Central memory CD4-positive, alpha-beta T cell (primary cell): Measurements from ENCODE around the gene FHL1.
"Not testable (repeated sequence)": the region's sequence is repeated elsewhere in the genome, so short reads cannot be mapped to it uniquely, and the experiment has no call there.

Experiments used
- DNase-seq: peaks from one replicate; pipeline ENCODE4 v3.0.0; 2022
- total RNA-seq, 3 experiments: gene quantifications; one replicate each; lab custom pipeline; 2026; lab: John Stamatoyannopoulos, UW

The FHL1 gene
- total RNA-seq, result 10.5 to 28.9 (median 18.9) reads per million in 3 experiments

DNA sequence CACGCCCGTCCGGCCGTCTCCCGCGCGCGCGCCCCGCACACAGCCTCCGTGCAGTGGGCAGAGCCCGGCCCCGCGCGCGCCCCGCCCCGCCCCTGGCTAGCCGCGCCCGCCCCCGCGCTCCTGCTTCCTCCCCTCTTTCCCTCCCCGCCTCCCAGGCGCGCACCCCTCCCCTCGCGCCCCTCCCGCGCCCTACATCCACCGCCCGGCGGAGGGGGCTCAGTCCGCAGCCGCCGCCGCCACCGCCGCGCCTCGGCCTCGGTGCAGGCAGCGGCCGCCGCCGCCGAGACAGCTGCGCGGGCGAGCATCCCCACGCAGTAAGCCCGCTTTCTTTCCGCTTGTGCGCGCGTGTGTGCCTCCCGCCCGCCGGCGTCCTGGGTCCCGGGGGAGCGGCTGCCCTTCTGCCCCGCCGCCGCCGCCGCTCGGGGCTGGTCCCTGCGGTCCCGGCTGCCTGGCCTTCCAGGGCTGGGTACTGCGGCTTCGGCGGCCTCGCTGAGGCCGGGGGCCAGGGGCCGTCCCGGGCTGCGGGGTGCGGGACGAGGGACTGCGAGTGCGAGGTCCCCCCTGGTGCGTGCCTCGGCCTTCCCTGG lies at the start of gene FHL1:
Gene FHL1, plus strand, starts transcription at position 219 of the 587 bp plus-strand sequence.
- DNase-seq, result peak; percentile 48

DNA sequence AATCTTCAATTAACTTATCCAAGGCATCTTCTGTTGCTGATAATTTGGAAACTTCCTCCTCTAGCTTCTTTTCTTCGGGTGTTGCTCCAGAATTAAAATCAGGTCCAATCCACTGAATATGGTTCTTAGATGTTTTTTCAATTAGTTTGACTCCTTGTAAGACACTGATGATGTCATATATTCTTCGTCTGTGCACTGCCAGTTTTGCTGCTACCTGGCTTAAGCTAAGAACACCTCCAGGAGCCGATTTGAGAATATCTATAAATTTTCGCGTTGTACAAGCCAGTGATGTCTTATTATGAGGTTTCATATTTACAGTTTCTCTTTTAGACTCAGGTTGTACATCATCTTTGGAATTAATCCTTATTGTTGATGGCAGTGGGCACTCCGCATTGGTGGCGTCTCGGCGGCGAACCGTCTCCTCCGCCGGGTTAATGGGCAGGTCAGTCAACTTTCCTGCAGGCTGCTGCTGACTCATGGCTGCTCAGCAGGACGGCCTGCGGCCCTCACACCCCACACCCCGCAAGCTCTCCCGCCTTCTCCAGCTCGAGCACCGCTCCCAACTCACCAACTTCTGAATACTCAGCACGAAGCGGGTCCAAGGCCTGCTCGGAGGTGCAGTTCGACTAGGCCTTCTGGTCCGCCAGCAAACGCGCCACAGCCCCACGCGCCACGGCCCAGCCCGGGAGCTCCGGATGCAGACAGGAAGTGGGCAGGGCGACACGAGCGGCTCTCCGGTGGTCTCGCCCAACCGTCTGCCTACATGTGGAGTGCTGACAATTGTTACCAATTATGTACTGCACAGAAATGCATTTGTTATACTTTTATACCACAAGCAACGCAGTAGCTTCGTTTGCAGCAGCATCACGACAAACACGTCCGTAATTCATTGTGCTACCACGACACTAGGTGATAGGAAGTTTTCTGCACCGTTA lies 49.2 kb upstream of the FHL1 start:
- no peak for DNase-seq

DNA sequence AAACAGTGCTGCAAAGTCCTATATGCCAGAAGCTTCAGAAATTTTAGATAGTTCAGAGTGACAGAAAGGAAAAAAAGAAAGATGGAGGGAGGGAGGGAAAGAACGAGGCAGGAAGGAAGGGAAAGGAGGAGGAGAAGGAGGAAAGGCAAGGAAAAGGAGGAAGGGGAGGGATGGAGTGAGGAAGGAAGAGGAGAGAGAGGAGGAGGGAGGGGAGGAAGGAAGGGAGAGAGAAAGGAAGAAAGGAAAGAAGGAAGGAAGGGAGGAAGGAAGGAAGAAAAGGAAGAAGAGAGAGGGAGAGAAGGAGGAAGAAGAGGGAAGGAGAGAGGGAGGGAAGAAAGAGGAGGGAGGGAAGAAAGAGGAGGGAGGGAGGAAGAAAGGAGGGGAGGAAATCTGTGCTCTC lies 42.4 kb upstream of the FHL1 start:
- no peak for DNase-seq

DNA sequence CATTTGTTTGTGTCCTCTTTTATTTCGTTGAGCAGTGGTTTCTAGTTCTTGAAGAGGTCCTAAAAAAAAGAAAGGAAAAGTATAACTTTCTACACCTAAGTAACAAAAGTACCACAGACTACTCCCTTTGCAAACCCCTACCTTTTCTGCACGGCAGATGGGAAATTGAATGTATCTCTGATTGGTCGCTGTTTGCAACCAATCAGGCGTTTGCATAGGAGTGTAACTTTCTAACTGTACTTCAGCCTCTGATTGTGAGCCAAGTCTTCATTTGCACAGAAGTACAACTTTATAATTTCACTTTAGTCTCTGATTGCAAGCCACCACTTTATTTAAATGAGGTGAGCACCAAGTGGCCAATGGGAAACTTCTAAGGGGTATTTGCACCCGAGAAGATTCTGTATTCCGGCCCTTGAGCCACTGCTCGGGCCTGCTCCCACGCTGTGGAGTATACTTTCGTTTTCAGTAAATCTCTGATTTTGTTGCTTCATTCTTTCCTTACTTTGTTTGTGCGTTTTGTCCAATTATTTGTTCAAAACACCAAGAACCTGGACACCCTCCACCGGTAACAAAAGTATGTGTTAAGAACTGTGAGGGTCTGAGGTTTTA lies 40.3 kb upstream of the FHL1 start:
- DNase-seq, result no peak

DNA sequence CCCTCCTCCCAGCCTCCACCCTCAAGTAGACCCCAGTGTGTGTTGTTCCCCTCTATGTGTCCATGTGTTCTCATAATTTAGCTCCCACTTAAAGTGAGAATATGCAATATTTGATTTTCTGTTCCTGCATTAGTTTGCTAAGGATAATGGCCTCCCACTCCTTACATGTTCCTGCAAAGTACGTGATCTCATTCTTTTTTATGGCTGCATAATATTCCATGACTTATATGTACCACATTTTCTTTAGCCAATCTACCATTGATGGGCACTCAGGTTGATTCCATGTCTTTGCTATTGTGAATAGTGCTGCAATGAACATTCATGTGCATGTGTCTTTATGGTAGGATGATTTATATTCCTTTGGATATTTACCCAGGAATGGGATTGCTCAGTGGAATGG lies 38.4 kb upstream of the FHL1 start:
- DNase-seq, result not testable (repeated sequence)

DNA sequence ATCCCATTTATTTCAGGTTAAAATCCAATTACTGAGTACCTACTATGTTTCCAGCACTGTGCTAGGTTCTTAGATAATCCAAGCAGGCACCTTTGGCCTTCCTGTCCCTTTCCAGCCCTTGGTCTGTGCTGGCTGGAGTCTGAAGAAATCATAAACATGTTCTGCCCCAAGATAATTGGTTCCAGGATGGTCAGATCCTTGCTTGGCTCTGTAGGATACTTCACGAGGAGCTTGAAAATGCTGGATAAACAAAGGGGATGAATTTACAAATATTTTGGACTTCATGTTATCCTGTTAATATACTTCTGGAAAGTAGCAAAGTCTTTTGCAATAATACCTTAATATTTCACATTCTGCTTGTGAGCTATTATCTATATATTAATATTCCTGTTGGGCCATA lies 35.0 kb upstream of the FHL1 start:
- DNase-seq, result no peak

DNA sequence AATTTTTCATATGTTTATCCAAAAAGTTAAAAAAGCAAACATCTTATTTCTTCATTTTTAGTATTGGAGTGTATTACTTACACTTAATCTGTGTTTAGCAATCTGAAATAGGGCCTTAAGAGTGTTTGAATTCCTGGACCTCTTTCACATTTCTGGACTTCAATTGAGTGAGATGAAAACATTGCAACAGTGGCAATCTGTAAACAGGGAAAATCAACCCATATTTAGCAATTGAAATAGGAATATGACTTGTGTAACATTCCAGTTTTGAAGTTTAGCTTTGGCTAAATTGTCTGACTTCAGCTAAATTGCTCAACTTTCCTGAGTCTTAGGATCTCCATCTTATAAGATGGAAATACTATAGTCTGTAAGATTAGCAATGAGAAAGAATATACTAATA lies 34.6 kb upstream of the FHL1 start:
- no peak for DNase-seq

DNA sequence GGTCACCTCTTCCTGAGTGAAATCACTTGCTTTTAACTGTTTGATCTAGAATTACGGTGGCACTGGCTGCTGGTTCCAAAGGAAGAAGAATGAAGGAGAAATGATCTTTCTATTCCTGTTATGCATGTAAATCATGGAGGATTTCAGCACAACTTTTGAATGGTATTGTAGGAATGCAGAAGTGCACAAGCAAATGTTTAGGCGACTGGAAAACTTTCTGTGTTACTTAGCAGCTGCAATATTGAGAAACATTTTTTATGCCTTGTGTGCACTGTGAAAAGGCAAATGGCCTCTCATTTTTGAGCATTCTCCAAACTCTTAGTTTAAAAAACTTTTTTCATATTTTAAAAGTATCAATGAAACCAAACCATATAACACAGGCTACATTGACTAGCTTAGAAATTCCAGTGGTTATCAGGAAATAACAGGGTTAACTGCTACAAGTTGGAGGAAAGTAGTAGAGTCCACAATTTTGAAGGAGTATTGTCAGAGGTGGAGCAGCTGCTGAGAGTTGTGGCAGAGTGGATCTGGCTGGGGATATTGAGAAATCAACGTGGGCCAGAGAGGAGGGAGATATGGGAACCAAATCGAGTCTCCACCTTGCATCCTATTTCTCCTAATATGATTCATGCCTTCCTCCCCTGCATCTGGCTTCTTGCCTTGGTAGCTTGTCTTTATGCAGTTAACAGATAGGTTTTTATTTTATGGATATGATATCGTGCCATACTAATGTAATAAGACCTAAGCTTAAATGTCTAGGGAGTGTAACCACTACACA lies 32.0 kb upstream of the FHL1 start:
- DNase-seq, result no peak

DNA sequence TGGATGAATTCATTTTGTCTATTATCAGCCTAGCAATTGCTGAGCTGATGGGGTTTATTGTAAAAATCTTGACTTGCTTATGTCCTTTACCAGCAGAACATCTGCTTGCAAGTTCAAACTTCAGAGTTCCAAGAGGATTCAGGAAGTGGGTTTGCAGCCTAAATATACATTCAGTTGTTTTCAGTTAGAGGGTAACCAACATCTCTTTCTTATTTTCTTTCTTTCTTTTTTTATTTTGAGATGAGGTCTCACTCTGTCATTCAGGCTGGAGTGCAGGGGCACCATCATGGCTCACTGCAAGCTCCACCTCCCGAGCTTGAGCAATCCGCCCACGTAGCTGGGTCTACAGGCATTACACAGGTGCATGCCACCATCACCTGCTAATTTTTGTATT lies 31.4 kb upstream of the FHL1 start:
- no peak for DNase-seq

DNA sequence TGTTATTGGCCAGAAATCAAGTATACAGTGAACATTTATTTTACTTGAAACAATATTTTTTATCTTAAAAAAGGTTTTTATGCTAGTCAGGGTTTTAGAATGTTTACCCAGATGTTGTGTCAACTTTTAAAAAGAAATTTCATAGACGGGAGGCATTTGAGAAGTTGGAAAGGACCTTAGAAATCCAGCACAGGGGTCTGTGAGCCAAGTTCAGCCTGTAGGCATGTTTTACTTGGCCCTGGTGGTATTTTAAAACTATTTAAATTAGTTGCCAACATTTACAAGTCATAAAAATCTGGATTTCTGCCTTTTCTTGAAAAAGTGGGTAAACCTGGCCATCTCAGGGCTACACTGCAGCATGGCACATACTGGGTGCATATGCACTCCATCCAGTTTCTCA lies 25.5 kb upstream of the FHL1 start:
- no peak for DNase-seq

DNA sequence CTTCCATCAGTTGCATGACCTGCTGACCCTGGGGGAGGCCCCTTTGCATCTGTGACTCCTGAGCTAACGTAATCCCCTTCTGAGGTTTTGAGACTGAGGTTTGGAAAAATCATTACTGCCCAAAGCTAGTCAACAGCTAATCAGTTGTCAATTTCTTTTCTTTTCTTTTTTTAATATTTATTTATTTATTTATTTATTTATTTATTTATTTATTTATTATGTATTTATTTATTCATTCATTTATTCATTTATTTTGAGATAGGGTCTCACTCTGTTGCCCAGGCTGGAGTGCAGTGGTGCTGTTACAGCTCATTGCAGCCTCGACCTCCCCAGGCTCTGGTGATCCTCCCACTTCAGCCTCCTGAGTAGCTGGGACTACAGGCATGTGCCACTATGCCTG lies 25.1 kb upstream of the FHL1 start:
- DNase-seq, result no peak

DNA sequence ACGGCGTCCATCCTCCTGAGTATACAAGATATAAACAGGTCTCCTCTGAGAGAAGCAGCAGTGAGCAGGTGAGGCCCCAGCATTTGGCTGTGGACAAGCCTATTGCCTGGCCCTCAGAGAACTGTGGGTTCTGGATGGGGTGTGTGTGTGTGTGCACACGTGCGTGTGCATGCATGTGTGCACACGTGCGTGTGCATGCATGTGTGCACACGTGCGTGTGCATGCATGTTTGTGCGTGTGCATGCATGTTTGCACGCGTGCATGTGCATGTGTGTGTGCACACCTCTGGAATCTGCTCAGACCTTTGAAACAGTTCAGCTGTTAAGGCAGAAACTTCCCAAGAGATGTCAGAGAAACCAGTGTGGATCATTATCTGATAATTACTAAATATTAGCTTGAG lies 22.2 kb upstream of the FHL1 start:
- no peak for DNase-seq

DNA sequence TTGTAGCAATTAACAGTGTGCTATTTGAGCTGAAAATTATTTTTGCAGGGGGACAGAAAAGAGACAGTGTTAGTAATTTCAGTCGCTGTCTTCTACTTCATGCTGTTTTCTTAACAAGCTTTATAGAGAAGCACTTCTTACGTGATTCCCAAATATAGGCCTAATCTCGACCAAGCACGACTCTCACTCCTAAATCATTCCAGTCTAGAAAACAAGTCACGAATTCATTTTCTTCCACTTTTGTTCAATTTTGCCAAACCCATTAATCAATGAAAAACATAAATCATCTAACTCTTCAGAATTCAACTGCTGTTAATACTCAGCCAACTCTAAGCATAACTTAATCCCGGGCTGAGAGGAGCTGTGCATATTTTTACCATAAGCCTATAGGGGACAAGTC lies 21.0 kb upstream of the FHL1 start:
- DNase-seq, result no peak

DNA sequence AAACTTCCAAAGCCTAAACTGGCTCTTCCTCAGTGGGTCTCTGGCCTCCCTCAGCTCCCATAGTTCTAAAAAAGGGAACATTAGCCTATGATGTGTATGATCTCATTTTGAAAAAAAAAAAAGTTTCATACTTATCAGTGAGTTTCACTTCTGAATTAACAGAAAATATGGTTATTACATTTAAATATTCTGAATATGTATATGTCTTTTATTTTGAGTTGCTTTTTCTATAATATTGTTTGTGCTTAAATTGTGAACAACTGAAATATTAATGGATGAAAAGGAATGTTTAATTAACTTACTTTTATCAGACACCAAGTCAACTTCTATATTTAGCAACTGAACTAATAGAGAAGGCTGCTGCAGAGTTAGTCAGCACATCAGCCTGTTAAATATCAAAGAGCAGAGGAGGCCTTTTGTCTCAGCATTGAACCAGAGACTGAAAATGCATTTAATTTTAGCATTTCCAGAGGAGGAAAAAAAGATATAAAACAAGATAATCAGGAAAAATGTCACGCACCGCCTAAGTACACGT lies 20.4 kb upstream of the FHL1 start:
- no peak for DNase-seq

DNA sequence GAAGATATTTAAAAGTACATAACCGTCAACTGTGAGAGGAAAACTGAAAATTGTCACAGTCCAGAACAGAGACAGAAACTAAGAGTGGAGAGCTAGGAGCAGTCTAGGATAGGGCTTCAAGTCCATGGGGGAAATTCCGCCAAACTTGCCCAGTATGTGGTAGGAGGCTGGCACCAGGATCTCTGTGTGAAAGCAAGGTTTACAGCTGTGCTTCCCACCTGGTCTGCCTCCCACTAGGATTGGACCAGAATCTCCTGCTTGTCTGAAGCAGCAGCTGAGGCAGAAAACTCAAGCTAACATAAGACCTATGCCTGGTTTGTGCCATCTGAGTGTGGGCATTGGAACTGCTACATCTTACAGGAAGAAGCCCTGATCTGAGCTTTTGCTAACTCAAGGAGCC lies 18.6 kb upstream of the FHL1 start:
- DNase-seq, result no peak

DNA sequence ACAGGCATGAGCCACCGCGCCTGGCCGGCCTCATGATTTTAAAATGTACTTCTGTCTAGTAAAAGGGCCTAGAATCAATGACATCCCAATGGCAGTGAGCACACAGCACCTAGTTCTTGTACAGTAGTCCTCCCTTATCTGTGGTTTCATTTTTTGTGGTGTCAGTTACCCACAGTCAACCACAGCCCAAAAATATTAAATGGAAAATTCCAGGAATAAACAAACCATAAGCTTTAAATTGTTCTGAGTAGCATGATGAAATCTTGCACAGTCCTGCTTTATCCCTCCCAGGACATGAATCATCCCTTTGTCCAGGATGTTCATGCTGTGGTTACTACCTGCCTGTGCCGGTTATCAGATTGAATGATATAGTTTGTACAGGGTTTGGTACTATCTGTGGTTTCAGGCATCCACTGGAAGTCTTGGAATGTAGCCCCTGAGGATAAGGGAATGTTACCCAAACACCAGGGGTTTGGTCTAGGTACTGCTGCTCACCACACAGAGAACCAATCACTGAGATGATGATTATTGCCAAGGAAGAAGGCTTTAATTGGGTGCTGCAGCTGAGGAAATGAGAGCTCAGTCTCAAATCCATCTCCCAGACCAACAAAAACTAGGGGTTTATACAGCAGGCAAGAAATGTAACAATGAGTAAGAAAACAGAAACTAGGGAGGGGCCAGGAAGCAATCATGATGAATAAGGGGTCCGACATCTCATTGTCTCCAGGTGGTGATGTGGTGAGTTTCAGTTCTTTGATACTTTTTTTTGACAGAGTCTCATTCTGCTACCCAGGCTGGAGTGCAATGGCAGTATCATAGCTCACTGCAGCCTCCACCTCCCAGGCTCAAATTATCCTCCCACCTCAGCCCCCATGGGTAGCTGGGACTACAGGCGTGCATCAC lies 16.2 kb upstream of the FHL1 start:
- DNase-seq, result no peak

DNA sequence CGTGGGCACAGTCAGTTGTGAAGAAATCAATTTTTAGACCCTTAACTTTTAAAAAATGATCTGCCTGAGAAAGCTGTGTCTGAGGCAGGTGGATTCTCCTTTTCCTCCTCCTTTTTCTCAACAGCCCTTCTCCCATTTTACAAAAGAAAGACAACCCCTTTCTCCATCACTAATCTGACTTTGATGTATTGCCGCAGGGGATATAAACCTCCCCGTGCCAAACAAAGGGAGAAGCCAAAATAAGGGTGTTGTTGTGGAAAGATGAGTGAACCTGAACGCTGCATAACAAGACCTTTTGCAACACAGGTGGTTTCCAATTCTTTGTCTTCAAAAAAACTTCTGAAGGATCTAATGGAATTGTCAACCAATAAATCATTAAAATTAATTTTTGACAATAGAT lies 8.4 kb upstream of the FHL1 start:
- no peak for DNase-seq

DNA sequence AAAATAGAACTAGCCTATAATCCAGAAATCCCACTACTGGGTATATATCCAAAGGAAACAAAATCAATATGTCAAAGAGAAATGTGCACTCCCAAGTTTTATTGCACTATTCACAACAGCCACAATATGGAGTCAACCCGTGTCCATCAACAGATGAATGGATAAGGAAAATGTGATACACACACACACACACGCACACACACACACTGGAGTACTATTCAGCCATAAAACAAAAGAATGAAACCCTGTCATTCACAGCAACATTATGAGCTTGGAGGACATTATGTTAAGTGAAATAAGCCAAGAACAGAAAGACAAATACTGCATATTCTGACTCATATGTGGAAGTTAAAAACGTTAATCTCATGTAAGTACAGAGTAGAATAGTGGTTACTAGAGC lies 5.8 kb upstream of the FHL1 start:
- DNase-seq, result no peak

DNA sequence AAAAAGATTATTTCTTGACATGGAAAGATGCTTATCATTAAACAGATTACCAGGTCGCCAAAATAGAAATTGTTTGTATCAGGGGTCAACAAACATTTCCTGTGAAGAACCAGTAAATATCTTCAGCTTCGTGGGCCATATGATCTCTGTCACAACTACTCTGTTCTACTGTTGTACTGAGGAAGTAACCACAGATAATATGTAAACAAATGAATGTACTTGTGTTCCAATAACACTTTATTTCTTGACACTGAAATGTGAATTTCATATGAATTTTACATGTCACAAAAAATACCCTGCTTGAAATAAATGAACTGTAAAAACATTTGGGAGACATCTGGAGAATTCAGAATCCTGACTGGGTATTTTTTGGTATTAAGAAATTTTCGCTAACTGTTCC lies 4.7 kb upstream of the FHL1 start:
- no peak for DNase-seq

DNA sequence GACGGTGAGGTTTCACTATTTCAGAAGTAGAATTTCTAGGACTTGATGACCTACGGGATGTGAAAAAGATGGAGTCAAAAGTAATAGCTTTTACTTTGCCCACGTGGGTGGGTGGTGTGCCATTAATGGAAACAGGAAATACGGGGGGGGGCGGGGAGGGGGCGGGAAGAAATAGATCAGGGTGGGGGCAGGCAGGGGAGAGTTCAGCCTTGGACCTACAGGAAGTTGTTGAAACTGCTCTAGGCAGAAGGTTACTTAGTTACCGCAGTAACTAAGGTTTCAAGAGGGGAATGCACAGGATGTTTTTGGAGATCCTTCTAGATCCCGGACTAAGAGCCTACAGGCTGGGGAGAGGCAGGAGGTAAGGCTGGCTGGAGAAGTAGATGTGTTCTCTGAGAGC lies 3.6 kb upstream of the FHL1 start:
- DNase-seq, result peak; percentile 25

DNA sequence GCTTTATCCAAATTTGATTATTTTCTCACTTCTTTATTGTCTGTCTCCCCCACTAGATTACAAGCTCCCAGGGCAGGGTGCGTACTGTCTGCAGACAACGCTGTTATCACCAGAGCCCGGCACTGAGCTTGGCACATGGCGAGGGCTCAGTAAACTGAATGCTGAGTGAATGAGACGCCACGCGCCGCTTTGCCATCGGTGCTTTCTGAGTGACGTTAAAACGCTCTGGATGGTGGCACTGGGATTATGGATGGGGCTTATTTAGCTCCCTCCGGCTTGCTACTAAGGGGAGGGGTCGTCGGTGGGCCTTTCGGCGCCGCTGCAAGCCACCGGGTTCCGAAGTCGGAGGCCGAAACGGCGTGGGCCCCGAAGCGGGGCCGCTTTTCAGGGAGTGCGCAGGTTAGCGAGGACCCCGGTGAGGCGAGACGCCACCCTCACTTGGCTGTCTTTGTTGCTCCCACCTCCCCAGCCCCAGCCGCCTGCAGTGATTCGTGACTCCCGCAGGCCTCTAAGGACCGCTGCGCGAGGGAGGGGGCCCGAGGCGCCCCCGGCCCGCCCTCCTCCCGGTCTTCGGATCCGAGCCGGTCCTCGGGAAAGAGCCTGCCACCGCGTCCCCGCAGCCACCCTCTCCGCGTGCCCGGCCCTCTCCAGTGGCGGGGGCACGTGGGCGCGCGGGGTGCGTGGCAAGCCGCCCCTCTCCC lies 569 bp upstream of the FHL1 start:
- DNase-seq, result peak; percentile 13
